ENCODE measurements around the gene GRM7.

- TF ChIP-seq CTCF (IDR thresholded peaks at IDR 0.05) (no peak), POLR2A (IDR thresholded peaks at IDR 0.05) (no peak), EP300 (IDR thresholded peaks at IDR 0.05) (no peak), POLR2AphosphoS5 (IDR thresholded peaks at IDR 0.05) (no peak)
These were observed 305.5 kb downstream of the GRM7 start for GRCh38 chr3:7166460-7166859.
